ENCODE results near the gene APLP1. TPM values are rescaled to one million over a fixed set of nuclear protein-coding genes. Genes with fewer than 3 reads are reported as not detected.
A peak's percentile ranks its signal among the peaks of the same experiment; 100 is the strongest.

Gene APLP1
- total RNA-seq, 4 donors from 2014 or later, result 0.27 to 0.33 TPM; not detected in 2

DNA sequence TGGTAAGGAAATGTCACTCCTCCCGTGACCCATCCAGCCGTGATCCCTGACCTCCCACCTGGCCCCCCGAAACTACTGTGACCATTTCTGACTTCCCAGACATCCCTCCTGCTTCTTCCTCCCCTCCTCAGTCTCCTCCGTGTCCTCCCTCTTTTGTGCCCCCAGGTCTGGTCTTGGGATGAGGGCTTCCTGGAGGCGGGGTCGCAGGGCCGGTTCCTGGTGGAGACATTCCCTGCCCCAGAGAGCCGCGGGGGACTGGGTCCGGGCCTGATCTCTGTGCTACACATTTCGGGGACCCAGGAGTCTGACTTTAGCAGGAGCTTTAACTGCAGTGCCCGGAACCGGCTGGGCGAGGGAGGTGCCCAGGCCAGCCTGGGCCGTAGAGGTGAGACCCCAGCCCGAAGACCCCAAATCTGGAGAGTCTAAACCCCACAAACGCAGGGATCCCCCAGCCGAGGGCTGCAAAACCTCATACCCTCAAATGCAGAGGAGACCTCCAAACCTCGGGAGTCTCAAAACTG, 6.7 kb upstream of the APLP1 start:
- in situ Hi-C loops (cut with MboI; ENCODE audit: low sequenced_read_pairs in 4 of 4) (no loop called here), intact Hi-C loops (cut with DNase I; ENCODE audit: low total_unique reads) (no loop called here)
- Histone ChIP-seq H3K27me3 (peaks cover 37 to 82% (median 55%) of the 10 kb centered on the region in 3 donors), H3K4me1 (peaks cover 0 to under 1% of the 10 kb centered on the region in 2 donors), H3K36me3 (no peaks in the 10 kb centered on the region), H3K9me3 (no peaks in the 10 kb centered on the region), H3K27ac (no peak overlapping the region), H3K4me3 (no peak overlapping the region)
- TF ChIP-seq, protein P1, sequence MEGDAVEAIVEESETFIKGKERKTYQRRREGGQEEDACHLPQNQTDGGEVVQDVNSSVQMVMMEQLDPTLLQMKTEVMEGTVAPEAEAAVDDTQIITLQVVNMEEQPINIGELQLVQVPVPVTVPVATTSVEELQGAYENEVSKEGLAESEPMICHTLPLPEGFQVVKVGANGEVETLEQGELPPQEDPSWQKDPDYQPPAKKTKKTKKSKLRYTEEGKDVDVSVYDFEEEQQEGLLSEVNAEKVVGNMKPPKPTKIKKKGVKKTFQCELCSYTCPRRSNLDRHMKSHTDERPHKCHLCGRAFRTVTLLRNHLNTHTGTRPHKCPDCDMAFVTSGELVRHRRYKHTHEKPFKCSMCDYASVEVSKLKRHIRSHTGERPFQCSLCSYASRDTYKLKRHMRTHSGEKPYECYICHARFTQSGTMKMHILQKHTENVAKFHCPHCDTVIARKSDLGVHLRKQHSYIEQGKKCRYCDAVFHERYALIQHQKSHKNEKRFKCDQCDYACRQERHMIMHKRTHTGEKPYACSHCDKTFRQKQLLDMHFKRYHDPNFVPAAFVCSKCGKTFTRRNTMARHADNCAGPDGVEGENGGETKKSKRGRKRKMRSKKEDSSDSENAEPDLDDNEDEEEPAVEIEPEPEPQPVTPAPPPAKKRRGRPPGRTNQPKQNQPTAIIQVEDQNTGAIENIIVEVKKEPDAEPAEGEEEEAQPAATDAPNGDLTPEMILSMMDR (IDR thresholded peaks at IDR 0.05 in 4 of 5, conservative IDR thresholded peaks at IDR 0.05 in 1 of 5), result no peak
- TF ChIP-seq POLR2A (IDR thresholded peaks at IDR 0.05), result no peak
- no peak for DNase-seq
- no peak for ATAC-seq

DNA sequence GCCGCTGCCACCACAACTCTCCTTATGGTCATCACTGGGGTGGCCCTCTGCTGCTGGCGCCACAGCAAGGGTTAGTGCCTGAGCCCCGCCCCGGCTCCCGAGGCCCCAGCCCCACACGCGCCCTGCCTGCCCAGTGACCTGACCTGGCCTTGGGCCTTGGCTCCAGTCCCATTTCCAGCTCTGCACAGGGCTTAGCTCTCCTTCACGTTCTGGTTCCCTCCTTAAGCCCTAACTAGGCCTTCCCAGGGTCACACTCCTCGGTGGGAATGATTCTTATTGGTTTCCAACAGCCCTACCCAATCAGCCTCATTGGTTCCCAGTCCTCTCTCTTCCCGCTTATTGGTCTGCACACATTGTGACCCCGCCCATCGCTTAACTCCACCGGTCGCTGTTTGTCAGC, 5.8 kb upstream of the APLP1 start:
- no peak for TF ChIP-seq POLR2A (IDR thresholded peaks at IDR 0.05)
- TF ChIP-seq, protein P1 (IDR thresholded peaks at IDR 0.05 in 4 of 5, conservative IDR thresholded peaks at IDR 0.05 in 1 of 5), result no peak
- no peaks in the 10 kb centered on the region for H3K4me1 ChIP-seq
- ATAC-seq, result no peak
- intact Hi-C loops (cut with DNase I; ENCODE audit: low total_unique reads) (no loop called here), in situ Hi-C loops (cut with MboI; ENCODE audit: low sequenced_read_pairs in 4 of 4) (no loop called here)
- DNase-seq, result no peak
- peaks cover 31 to 75% (median 47%) of the 10 kb centered on the region in 3 donors for H3K27me3 ChIP-seq
- no peaks in the 10 kb centered on the region for H3K9me3 ChIP-seq
- H3K4me3 ChIP-seq, result no peak overlapping the region
- H3K27ac ChIP-seq, result no peak overlapping the region
- H3K36me3 ChIP-seq, result no peaks in the 10 kb centered on the region

- in situ Hi-C loops (cut with MboI; ENCODE audit: low sequenced_read_pairs in 4 of 4) (no loop called here), intact Hi-C loops (cut with DNase I; ENCODE audit: low total_unique reads) (no loop called here)
- Histone ChIP-seq H3K9me3 (no peaks in the 10 kb centered on the region), H3K4me1 (no peaks in the 10 kb centered on the region), H3K27ac (no peak overlapping the region), H3K27me3 (peaks cover 28 to 70% (median 42%) of the 10 kb centered on the region in 3 donors), H3K36me3 (no peaks in the 10 kb centered on the region), H3K4me3 (no peak overlapping the region)
- DNase-seq (no peak), ATAC-seq (no peak)
- TF ChIP-seq POLR2A (IDR thresholded peaks at IDR 0.05), result no peak
- TF ChIP-seq, protein P1 (IDR thresholded peaks at IDR 0.05 in 4 of 5, conservative IDR thresholded peaks at IDR 0.05 in 1 of 5), result no peak
These were observed 5.4 kb upstream of the APLP1 start for GRCh38 chr19:35863018-35863417.

DNA sequence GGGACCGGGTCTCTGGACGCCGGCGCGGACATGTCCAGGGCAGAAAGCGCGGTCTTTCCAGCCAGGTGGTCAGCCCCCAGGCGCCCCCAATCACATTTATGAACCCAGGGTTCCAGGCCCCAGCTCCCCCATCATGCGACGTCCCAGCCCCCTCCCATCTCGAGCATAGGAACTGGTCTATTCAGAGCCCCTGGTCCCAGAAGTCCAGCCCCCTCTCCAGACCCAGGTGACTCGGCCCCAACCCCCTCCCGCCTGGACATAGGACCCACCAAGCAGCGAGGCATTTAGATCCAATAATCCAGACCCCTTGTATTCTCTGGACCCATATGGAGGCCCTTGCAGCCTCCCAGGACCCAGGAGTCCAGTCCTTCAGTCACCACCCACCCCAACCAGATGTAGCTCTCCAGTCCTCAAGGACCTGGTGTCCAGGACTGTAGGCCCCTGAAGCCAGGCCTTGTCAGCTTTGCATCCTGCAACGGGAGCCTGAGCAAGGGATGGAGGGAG, 501 bp downstream of the APLP1 start:
- Histone ChIP-seq H3K36me3 (no peaks in the 10 kb centered on the region), H3K9me3 (no peaks in the 10 kb centered on the region), H3K4me1 (peaks cover 7 to 15% of the 10 kb centered on the region in 2 donors), H3K27me3 (peaks cover 36 to 57% (median 37%) of the 10 kb centered on the region in 3 donors), H3K27ac (no peak overlapping the region), H3K4me3 (peak overlapping the region; percentile 7 to 50 (median 42))
- TF ChIP-seq, protein P1 (IDR thresholded peaks at IDR 0.05 in 4 of 5, conservative IDR thresholded peaks at IDR 0.05 in 1 of 5), result no peak
- no peak for TF ChIP-seq POLR2A (IDR thresholded peaks at IDR 0.05)
- in situ Hi-C loops (cut with MboI; ENCODE audit: low sequenced_read_pairs in 4 of 4) (no loop called here), intact Hi-C loops (cut with DNase I; ENCODE audit: low total_unique reads) (no loop called here)
- no peak for DNase-seq
- ATAC-seq, result no peak

Data from gastrocnemius medialis (tissue), 4 donors.